ENCODE data around the gene GPR31.
A peak's percentile ranks its signal among the peaks of the same experiment; 100 is the strongest.

The GPR31 gene

GRCh38 chr6:167137081-167137480 is 20.7 kb downstream of the GPR31 start:
- DNase-seq = no peak

- DNase-seq = no peak
Observed at GRCh38 chr6:167136376-167136775, 21.4 kb downstream of the GPR31 start.

- DNase-seq = no peak
Observed at GRCh38 chr6:167134448-167135328, 23.1 kb downstream of the GPR31 start.

- no peak for DNase-seq
Observed at GRCh38 chr6:167130712-167131684, 26.8 kb downstream of the GPR31 start.

- no peak for DNase-seq
Observed at GRCh38 chr6:167130008-167130677, 27.6 kb downstream of the GPR31 start.

- no peak for DNase-seq
Observed at GRCh38 chr6:167129562-167129961, 28.2 kb downstream of the GPR31 start.

- no peak for DNase-seq
Observed at GRCh38 chr6:167129159-167129558, 28.6 kb downstream of the GPR31 start.

GRCh38 chr6:167127785-167128531 is 29.8 kb downstream of the GPR31 start:
- no peak for DNase-seq

- no peak for DNase-seq
Observed at GRCh38 chr6:167125855-167126349, 31.9 kb downstream of the GPR31 start.

- DNase-seq = no peak
Observed at GRCh38 chr6:167125410-167125809, 32.4 kb downstream of the GPR31 start.

- no peak for DNase-seq
Observed at GRCh38 chr6:167124753-167125152, 33.0 kb downstream of the GPR31 start.

GRCh38 chr6:167122827-167123657 is 34.7 kb downstream of the GPR31 start, which contains the start of gene CCR6:
CCR6 (plus strand) TSS chr6:167123096; CDS start chr6:167136135, 13,039 bp downstream.
- DNase-seq = no peak

- DNase-seq = no peak
Observed at GRCh38 chr6:167122041-167122826, 35.5 kb downstream of the GPR31 start.

- DNase-seq = no peak
Observed at GRCh38 chr6:167121335-167121841, 36.4 kb downstream of the GPR31 start.

GRCh38 chr6:167120583-167120903 is 37.2 kb downstream of the GPR31 start:
- no peak for DNase-seq

- DNase-seq = peak; percentile 56
Observed at GRCh38 chr6:167119670-167120582, 37.9 kb downstream of the GPR31 start.

- no peak for DNase-seq
Observed at GRCh38 chr6:167118839-167119238, 38.9 kb downstream of the GPR31 start.

GRCh38 chr6:167118006-167118405 is 39.8 kb downstream of the GPR31 start:
- no peak for DNase-seq

GRCh38 chr6:167116838-167117228 is 40.9 kb downstream of the GPR31 start:
- DNase-seq = no peak
